Measurements from ENCODE around the gene IRS2. TPM values are rescaled to one million over a fixed set of nuclear protein-coding genes. Genes with fewer than 3 reads are reported as not detected.

The IRS2 gene
- total and polyA plus RNA-seq, 2 experiments from 2014 or later: 3.0 to 12.6 TPM

DNA sequence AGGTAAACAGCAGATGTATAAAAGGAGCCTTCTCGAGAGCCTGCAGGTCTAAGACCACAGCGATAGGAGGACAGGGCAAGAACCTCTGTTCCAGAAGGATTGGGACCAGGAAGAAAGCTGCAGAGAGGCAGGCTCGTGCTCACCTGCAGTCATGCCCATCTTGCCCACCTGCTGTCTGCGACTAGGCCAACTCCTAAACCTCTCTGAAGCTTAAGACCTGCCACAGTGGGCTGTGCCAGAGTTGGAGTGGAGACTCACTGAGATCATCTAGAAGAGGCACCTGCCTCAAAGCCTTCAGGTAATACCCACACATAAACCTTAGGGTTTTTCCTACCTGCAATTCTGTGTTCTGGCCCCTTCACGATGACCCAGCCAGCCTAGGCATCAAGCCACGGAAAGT is 68.7 kb downstream of the IRS2 start:
- TF ChIP-seq CTCF (IDR thresholded peaks at IDR 0.05; ENCODE audit: low read depth, low read length): no peak
- no peak overlapping the region for H3K4me3 ChIP-seq
- no peaks in the 10 kb centered on the region for H3K36me3 ChIP-seq
- DNase-seq (ENCODE audit: low read depth in 1 of 2, low spot score in 1 of 2): no peak
- no peaks in the 10 kb centered on the region for H3K4me1 ChIP-seq (ENCODE audit: low read depth)
- no peaks in the 10 kb centered on the region for H3K9me3 ChIP-seq (ENCODE audit: low read depth)
- no peaks in the 10 kb centered on the region for H3K27me3 ChIP-seq
- no peak overlapping the region for H3K27ac ChIP-seq

- peak; percentile 39 to 57 for DNase-seq (ENCODE audit: low read depth in 1 of 2, low spot score in 1 of 2)
- H3K4me3 ChIP-seq: no peak overlapping the region
- H3K4me1 ChIP-seq (ENCODE audit: low read depth): no peaks in the 10 kb centered on the region
Observed at GRCh38 chr13:109715902-109716301, 70.5 kb downstream of the IRS2 start.

GRCh38 chr13:109713681-109714080 is 72.7 kb downstream of the IRS2 start:
- DNase-seq (ENCODE audit: low read depth in 1 of 2, low spot score in 1 of 2): no peak
- H3K36me3 ChIP-seq: no peaks in the 10 kb centered on the region
- no peak overlapping the region for H3K27ac ChIP-seq
- H3K4me3 ChIP-seq: no peak overlapping the region
- no peaks in the 10 kb centered on the region for H3K27me3 ChIP-seq
- no peaks in the 10 kb centered on the region for H3K4me1 ChIP-seq (ENCODE audit: low read depth)
- no peak for TF ChIP-seq CTCF (IDR thresholded peaks at IDR 0.05; ENCODE audit: low read depth, low read length)
- H3K9me3 ChIP-seq (ENCODE audit: low read depth): no peaks in the 10 kb centered on the region

More at GRCh38 chr13:109715902-109716301, 70.5 kb downstream of the IRS2 start:
- TF ChIP-seq CTCF (IDR thresholded peaks at IDR 0.05; ENCODE audit: low read depth, low read length): no peak
- H3K9me3 ChIP-seq (ENCODE audit: low read depth): no peaks in the 10 kb centered on the region
- H3K27ac ChIP-seq: no peak overlapping the region
- no peaks in the 10 kb centered on the region for H3K36me3 ChIP-seq
- no peaks in the 10 kb centered on the region for H3K27me3 ChIP-seq

DNA sequence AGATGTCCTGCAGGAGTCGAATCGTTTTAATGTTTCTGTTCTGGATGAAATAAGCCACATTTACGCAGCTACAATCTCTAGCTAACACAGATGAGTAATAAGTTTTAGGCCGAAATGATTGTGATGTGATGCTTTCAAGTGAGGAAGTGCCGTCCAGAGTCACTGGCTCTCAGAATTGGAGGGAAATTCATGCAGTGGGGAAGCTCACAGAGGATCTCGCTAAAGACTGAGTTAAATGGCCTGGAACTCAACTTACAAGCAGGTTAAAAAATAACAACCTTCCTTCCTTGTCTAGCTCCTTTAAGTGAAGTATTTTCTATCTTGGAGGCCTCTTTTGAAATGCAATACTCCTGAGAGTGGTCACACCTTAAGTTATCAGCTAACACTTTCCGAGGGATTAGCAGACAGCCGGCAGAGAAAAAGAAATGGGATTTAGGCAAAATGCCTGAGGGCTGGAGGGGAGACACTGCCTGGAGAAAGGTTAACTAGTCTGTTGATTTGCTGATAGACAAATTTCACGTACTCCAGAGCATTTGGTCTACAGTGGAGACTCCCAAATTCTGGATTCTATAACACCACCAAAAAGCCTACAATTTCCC is 74.2 kb downstream of the IRS2 start:
- DNase-seq (ENCODE audit: low read depth in 1 of 2, low spot score in 1 of 2): no peak
- no peaks in the 10 kb centered on the region for H3K27me3 ChIP-seq
- no peak for TF ChIP-seq CTCF (IDR thresholded peaks at IDR 0.05; ENCODE audit: low read depth, low read length)

DNA sequence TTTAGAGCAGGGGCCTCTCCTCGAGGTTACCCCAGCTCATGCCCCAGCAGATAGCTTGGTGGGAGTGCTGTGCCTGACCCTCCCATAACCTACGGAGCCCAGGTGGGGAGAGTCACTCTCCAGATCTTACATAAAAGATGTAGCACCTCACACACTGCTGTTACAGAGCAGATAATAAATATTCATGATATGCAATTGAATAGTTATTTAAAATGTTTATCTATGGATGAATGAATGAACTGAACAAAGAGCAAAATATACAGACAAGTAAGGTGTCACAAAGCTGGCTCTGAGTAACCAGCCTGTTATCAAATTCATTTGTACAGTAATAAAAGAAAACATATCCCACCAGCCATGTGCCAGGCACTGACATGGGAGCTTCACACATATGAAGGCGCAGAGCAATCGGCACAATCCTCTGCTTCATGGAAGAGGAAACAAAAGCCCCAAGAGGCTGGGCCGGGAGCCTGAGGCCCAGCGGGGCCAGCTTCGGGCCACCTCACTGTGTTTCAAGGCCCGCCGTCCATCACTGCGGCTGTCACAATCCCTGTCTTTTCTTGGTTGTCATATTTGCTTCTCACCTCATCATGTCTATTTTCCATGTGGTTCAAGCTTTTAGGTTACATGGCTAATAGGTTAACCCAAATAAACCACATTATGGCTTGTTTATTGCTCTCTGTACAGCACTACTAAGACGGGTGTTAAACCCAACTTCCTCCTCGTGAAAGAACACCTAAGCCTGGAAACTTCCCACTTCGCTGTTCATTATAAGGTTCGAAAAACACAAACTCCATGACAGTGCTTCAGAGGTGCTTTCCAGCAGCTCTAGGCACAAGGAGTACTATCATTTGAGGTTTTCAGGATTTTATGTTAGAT is 78.4 kb downstream of the IRS2 start:
- H3K36me3 ChIP-seq: no peaks in the 10 kb centered on the region
- no peaks in the 10 kb centered on the region for H3K9me3 ChIP-seq (ENCODE audit: low read depth)
- DNase-seq (ENCODE audit: low read depth in 1 of 2, low spot score in 1 of 2): no peak
- H3K4me3 ChIP-seq: no peak overlapping the region
- no peak overlapping the region for H3K27ac ChIP-seq
- no peak for TF ChIP-seq CTCF (IDR thresholded peaks at IDR 0.05; ENCODE audit: low read depth, low read length)
- no peaks in the 10 kb centered on the region for H3K27me3 ChIP-seq
- H3K4me1 ChIP-seq (ENCODE audit: low read depth): no peaks in the 10 kb centered on the region

More for the DNA sequence above, 74.2 kb downstream of the IRS2 start:
- Histone ChIP-seq H3K4me3 (no peak overlapping the region), H3K36me3 (no peaks in the 10 kb centered on the region), H3K27ac (no peak overlapping the region), H3K4me1 (ENCODE audit: low read depth) (no peaks in the 10 kb centered on the region), H3K9me3 (ENCODE audit: low read depth) (no peaks in the 10 kb centered on the region)

Data from cardiac muscle cell (in vitro differentiated cells and primary cell).